HL-60 (cell line): ENCODE measurements around the gene NKX3-2.

Source experiments
- DNase-seq, 2 experiments: peaks; one replicate each; pipeline ENCODE4 v3.0.0-alpha.2; 2010 to 2020; ENCODE audit warnings: low read depth in 1 of 2, low spot score in 1 of 2
- H3K27ac ChIP-seq: fragments of 250-450 bp; sonication (Bioruptor Pico); replicated peaks from 2 replicates; pipeline ENCODE4 v1.5.1; 2020; ENCODE audit warnings: mild to moderate bottlenecking, moderate library complexity
- H3K27me3 ChIP-seq: fragments of 250-450 bp; sonication (Bioruptor Pico); 2 replicates; pipeline ENCODE4 v1.5.1; 2021; ENCODE audit warnings: mild to moderate bottlenecking, moderate library complexity; ENCODE audit not compliant: insufficient read depth, poor library complexity, severe bottlenecking
- H3K4me3 ChIP-seq: replicated peaks from 2 replicates; pipeline ENCODE4 v1.5.1; 2011; ENCODE audit warnings: mild to moderate bottlenecking, control low read depth, low read length; ENCODE audit not compliant: insufficient read depth
- CTCF ChIP-seq: IDR thresholded peaks from one replicate; pipeline ENCODE4 v1.5.1; 2011; ENCODE audit warnings: low read length, control low read depth, inconsistent platforms; ENCODE audit not compliant: insufficient read depth
- GABPA ChIP-seq: IDR thresholded peaks from 2 replicates; pipeline ENCODE4 v1.6.1; 2012; ENCODE audit warnings: low read depth
- POLR2AphosphoS5 ChIP-seq: IDR thresholded peaks from 2 replicates; pipeline ENCODE4 v1.6.1; 2012; ENCODE audit warnings: low read depth
- REST ChIP-seq: IDR thresholded peaks from 2 replicates; pipeline ENCODE4 v1.6.1; 2012; ENCODE audit warnings: low read depth; ENCODE audit not compliant: insufficient replicate concordance
- SPI1 ChIP-seq: IDR thresholded peaks from 2 replicates; pipeline ENCODE4 v1.6.1; 2012; ENCODE audit warnings: low read depth, mild to moderate bottlenecking, borderline replicate concordance

Gene NKX3-2

GRCh38 chr4:13577660-13578059, 33.4 kb upstream of the NKX3-2 start:
- H3K27ac ChIP-seq, result no peak overlapping the region
- DNase-seq, result no peak
- TF ChIP-seq REST (no peak), GABPA (no peak), CTCF (no peak), POLR2AphosphoS5 (no peak), SPI1 (no peak)
- no peak overlapping the region for H3K4me3 ChIP-seq
- H3K27me3 ChIP-seq, result no peaks in the 10 kb centered on the region

- DNase-seq, result no peak
- Histone ChIP-seq H3K27ac (no peak overlapping the region), H3K4me3 (no peak overlapping the region), H3K27me3 (no peaks in the 10 kb centered on the region)
- no peak for TF ChIP-seq POLR2AphosphoS5
- no peak for TF ChIP-seq CTCF
- no peak for TF ChIP-seq SPI1
- no peak for TF ChIP-seq GABPA
- TF ChIP-seq REST, result no peak
Measured at GRCh38 chr4:13570916-13571315, 26.6 kb upstream of the NKX3-2 start.

DNA sequence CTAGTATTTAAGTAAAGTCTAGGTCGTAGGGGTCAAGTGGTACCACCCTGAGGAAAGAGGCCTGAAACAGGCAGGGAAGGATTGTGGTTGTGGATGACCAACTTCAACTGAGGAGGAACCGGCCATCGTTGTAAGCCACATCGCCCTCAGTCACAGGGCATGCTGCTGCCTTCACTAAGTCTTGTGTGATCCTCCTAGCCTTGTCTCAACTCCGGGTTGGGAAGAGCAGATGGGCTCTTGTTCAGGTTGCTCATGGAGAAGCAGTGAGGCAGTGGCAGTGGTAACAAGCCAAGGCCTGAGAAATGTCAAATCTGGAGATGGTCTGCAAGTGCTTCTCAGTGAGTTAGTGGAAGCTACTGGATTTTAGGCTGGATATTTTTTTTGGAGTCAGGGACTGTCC, 22.8 kb upstream of the NKX3-2 start:
- Histone ChIP-seq H3K27me3 (no peaks in the 10 kb centered on the region), H3K4me3 (no peak overlapping the region), H3K27ac (no peak overlapping the region)
- TF ChIP-seq POLR2AphosphoS5 (peak; percentile 41; the same call in 1 of the 2 replicates), REST (no peak)
- no peak for DNase-seq

DNA sequence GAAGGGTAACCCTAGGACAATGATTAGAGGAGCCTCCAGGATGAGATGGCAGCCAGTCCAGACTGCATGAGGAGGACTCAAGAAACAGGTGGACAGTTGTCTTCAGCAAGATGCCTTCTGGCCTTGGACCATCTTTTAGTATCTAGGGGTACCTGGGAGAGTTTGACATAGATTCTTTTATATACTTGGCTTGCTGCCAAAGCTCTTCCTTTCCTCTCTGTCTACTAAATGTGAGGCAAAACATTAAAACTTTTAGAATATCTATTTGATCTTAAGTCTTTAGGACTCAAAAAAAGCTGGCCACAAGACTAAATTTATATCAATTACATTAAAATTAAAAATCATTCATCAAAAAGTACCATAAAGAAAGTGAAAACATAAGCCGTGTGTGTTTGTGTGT, 18.6 kb upstream of the NKX3-2 start:
- Histone ChIP-seq H3K4me3 (no peak overlapping the region), H3K27me3 (no peaks in the 10 kb centered on the region), H3K27ac (no peak overlapping the region)
- DNase-seq, result no peak
- TF ChIP-seq SPI1 (no peak), REST (no peak), CTCF (no peak), GABPA (no peak), POLR2AphosphoS5 (no peak)
